Breast epithelium (tissue), 3 donors: ENCODE data around the gene ABR.

Source experiments
- POLR2A ChIP-seq: fragments of 450-650 bp; IDR thresholded peaks from one replicate; pipeline ENCODE4 v1.6.1; 2016; ENCODE audit warnings: antibody characterized with exemption, mild to moderate bottlenecking, moderate library complexity
- POLR2AphosphoS5 ChIP-seq, 3 donors: sonication (generic); formaldehyde crosslinking; IDR thresholded peaks; one replicate each; pipeline ENCODE4 v1.6.1; 2017; ENCODE audit warnings: antibody characterized with exemption in 3 of 3
- TF ChIP-seq, protein P1 (sequence below), 3 donors: fragments of 450-650 bp; IDR thresholded peaks; one replicate each; pipeline ENCODE4 v1.5.1; 2016 to 2017; ENCODE audit warnings: antibody characterized with exemption in 3 of 3, mild to moderate bottlenecking in 3 of 3, moderate library complexity in 3 of 3

DNA sequence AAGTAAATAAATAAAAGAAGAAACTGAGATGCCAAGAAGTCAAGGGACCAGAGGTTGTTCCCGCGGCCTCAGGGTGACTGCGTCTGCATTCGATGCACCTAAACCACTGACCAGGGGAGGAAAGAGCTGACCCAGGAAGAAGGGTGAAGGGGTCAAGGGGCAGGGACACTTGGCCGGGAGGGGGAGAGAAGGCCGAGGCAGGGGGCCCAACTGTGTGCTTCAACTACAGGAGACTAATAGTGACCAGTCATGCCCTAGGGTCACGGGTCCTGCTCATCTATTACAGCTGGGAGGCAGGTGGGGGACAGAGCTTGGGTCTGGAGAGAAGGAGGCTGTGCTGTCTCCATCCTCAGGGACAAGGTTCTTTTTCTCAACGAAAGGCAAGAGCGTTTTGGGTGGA, 138.0 kb downstream of the ABR start:
- TF ChIP-seq POLR2A: no peak
- TF ChIP-seq, protein P1, sequence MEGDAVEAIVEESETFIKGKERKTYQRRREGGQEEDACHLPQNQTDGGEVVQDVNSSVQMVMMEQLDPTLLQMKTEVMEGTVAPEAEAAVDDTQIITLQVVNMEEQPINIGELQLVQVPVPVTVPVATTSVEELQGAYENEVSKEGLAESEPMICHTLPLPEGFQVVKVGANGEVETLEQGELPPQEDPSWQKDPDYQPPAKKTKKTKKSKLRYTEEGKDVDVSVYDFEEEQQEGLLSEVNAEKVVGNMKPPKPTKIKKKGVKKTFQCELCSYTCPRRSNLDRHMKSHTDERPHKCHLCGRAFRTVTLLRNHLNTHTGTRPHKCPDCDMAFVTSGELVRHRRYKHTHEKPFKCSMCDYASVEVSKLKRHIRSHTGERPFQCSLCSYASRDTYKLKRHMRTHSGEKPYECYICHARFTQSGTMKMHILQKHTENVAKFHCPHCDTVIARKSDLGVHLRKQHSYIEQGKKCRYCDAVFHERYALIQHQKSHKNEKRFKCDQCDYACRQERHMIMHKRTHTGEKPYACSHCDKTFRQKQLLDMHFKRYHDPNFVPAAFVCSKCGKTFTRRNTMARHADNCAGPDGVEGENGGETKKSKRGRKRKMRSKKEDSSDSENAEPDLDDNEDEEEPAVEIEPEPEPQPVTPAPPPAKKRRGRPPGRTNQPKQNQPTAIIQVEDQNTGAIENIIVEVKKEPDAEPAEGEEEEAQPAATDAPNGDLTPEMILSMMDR (IDR thresholded peaks at IDR 0.05): no peak
- no peak for TF ChIP-seq POLR2AphosphoS5 (IDR thresholded peaks at IDR 0.05)
